SH-SY5Y (cell line): ENCODE results near the gene DPH7.

ENCODE experiments used
- GATA2 ChIP-seq: IDR thresholded peaks from 2 replicates; pipeline ENCODE4 v1.6.1; 2011; ENCODE audit warnings: mild to moderate bottlenecking, low read depth, low read length
- GATA3 ChIP-seq: IDR thresholded peaks from 2 replicates; pipeline ENCODE4 v1.6.1; 2011; ENCODE audit warnings: low read depth, mild to moderate bottlenecking, low read length, moderate library complexity

DNA sequence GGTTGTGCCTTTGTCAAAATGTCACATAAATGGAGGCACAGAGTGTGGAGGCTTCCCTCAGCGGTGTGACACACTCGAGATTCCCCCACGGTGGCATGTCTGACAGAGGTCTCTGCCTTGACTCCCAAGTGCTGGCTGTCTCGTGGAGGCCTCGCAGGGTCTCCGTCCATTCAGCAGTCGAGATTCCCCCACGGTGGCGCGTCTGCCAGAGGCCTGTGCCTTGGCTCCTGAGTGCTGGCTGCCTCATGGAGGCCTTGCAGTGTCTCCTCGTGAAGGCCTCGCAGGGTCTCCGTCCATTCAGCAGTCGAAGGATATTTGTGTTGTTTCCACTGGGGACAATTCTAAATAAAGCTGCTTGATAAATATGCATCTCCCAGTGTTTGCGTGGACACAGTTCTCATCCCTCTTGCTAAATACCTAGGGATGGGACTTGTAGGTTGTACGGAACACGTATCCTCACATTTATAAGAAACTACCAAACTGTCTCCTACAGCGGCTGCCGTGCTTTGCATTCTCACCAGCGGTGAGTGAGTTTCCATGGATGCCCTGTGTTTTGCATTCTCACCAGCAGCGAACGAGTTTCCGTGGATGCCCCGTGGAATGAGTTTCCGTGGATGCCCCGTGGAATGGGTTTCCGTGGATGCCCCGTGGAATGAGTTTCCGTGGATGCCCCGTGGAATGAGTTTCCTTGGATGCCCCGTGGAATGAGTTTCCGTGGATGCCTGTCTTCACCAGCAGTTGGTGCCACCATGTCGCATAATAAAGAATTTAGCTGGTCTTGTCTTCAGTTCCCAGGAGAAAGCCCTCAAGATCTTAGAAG, 54.4 kb downstream of the DPH7 start:
- no peak for TF ChIP-seq GATA2
- no peak for TF ChIP-seq GATA3
